Measurements from ENCODE around the gene IL19.

Gene IL19, protein sequence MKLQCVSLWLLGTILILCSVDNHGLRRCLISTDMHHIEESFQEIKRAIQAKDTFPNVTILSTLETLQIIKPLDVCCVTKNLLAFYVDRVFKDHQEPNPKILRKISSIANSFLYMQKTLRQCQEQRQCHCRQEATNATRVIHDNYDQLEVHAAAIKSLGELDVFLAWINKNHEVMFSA

DNA sequence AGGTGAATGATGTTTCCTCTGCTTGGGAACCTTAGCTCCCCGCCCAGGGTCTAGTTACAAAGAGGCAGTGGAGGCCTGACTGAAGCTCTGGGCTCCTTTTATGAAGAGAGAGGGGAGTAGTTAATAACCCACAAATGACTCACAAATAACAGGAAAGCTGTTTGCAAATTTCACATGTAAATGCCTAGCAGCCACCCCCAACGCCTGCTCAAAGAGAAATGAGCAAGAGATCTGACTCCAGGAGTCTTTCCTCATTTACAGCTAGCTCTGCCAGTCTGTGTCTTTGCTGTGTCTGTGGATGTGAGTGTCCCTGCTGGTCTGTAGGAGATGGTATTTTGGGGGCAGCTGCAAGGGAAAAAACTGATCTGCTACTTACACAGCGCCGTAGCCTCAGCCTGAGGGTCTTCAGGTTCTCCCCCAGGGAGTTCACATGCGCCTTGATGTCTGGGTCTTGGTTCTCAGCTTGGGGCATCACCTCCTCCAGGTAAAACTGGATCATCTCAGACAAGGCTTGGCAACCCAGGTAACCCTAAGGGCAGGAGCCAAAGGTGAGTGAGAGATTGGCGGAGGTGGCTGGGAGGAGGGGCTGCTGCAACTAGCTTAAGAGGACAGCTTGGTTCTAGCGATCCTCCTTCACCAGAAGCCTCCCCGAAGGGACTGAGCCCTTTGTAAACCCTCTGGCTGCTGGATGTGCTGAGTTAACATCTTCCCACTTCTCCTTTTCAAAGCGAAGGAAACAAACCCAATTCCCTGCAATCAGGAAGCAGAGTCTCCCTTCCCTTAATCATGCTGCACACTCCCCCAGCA is at the start of gene IL19:
Gene IL19 (plus strand): TSS at position 243 of the 807 bp plus-strand sequence. CDS start 65,890 bp downstream, outside the sequence.
- in situ Hi-C loops (cut with HindIII; ENCODE audit: low sequenced_read_pairs), result no loop called here

DNA sequence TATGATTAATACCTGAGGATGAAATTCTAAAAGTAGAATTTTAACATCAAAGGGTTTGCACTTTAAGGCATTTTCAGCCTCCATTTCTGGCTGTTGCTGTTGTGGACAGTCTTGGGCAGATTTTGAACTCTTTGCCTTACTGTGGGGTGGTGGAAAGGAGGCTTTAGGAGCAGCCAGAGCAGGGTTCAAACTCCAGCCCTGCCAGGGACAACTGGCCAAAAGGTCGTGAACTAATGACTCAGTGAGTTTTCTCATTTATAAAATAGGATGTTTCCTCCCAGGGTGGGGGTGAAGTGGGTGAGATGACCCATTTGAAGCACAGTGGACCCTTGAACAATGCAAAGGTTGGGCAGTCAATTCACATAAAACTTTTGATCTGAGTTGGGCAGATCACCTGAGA is 49.1 kb upstream of the IL19 start:
- in situ Hi-C loops (cut with HindIII; ENCODE audit: low sequenced_read_pairs), result no loop called here

DNA sequence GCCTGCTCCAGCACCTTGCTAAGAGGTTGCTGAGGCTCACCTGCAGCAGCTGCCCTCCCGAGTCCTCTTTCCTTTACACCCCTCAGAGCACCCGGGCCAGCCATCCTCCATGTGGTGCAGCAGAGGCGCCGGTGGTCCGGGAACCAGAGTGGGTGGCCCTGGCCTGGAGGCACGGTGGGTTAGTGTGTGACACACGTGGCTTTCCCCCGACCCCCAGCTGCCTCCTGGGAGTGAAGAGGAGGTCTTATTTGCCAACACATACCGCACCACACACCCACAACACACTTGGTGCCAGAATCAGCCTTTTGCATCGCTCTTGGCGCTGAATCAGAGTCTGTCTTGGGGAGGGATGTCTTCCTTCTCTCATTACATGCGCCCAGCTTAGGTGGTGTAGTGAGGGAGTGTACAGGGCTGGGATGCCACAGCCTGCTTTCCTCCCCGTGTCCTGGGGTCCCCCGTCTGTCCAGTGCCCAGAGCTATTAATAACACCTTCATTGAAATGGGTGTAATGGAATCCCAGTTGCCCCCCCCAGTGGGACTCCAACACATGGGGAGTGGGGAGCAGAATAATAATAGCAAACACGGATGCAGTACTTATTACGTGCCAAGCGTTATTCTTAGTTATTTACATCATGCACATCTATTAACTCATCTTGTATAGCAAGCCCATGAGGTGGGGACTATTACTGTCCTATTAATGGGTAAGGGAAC is 47.7 kb upstream of the IL19 start:
- in situ Hi-C loops (cut with HindIII; ENCODE audit: low sequenced_read_pairs), result no loop called here

DNA sequence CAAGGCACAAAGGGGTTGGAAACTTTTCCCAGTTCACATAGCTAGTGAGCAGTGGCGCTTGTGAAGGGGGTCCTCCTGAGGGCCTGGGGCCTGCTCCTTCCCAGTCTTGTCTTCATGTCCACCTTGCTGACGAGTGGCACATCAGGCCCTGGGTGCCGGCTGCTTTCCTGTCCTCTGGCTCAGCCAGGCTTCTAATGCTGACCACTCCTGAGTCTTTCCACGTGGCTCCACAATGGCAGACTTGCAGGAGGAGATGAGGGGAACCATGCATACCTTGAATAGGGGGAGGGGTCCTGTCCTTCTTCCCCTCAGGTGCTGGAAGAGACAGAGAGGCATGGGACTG is 47.1 kb upstream of the IL19 start:
- in situ Hi-C loops (cut with HindIII; ENCODE audit: low sequenced_read_pairs), result no loop called here

DNA sequence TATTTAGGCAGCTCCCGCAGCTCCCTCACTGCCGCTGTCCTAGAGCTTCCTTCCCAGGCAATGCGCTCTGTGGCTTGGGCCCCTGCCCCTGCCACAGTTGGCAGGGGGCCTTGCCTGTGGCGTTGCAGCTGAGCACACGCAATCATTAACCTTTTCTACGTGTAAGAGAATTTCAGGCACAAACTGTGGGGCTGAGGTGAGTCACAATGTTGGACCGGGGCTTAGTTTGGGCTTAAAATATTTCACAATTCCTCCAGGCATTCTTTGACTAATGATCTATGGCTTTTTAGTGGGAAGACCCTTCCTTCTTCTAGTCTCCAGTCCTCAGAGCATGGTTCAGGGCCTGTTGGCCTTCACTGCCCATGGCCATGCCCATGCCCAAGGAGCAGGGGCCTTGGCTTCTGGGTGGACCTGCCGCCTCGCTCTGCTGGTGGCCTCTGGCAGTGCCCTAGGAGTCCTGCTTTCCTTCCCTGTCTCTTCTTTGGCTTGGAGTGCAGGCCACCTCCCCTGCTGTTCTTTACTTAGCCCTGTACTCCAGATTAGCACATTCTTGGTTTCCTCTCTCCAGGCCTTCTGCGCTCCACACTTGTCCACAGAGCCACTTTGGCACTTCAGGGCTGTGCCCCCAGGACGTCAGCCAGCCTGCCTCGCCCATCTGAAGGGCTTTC is 46.6 kb upstream of the IL19 start:
- in situ Hi-C loops (cut with HindIII; ENCODE audit: low sequenced_read_pairs), result no loop called here

DNA sequence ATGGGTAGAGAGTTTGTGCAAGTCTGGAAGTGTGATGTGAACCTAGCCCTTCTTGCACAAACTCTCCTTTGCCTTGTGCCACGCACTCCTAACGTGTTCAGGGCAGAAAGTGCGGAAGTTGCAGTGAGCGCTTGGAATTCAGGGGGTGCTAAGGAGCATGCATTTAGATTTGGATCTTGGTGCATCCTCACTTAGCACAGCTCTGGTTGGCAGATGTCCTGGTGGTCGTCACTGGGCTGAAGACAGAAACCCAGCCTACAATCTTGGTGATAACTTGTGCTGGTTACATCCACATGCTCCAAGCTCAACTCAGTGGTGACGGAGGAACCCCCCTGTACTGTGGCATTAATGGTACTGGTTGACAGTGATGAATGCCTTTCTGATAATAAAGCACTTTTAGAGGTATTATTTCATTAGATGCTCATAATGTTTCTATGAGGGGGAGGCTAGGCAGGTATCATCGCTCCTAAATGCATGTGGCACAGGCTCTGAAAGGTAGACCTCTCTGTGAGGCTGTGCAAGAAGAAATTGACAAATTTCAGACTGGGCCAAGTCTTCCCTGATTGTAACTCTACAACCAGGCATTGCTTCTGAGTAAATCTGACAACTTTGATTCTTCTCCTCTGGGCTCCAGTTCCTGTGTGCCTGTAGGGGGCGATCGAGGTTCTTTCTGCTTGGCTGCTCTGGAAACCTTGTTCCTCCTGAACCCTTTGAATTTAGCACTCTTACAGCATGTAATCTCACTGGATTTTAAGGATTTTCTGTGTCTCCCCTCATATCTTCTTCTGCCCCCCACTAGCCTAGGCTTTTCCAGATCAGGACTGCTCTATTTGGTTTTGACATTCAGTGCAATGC is 45.2 kb upstream of the IL19 start:
- in situ Hi-C loops (cut with HindIII; ENCODE audit: low sequenced_read_pairs), result no loop called here

DNA sequence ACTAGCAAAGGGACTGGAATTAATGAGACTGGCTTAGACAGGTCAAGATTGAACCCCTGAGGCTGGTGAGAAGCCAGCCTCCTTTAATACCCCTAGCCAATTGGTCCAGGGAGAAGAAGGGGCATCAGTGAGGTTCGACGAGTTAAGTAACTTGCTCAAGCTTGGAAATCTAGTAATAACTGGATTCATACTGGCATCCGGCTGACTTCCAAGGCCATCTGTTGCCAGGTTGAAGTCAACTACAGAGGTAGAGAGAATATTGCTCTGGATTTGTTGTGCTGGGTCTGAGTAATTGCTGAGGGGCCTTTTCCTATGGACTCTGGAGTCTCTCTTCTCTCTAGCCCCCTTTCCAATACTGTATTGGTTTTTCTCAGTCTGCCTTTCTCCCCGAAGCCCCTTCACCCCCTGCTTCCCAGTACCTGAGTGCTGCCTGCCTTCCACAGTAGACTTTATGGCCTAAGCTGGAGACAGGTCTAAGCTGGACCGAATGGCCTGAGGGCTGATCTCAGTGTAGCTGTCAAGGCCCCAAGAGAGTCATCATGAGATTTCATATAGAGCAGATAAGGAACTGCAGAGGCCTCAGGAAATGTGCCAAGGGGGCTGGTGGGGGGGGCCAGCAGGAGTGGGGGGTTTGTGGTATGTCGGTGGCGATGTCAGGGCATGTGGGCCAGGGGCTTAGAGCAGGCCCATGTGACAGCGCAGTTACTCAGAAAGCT is 42.4 kb upstream of the IL19 start:
- in situ Hi-C loops (cut with HindIII; ENCODE audit: low sequenced_read_pairs), result no loop called here

DNA sequence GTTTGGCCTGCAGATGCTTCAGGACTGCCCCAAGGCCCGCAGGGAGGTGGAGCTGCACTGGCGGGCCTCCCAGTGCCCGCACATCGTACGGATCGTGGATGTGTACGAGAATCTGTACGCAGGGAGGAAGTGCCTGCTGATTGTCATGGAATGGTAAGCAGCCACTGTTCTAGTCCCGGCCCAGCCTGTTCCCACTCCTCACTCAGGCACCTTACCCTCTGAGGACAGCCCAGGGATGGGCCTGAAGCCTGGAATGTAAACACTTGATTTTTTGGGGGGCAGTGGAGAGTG is 41.9 kb upstream of the IL19 start:
- in situ Hi-C loops (cut with HindIII; ENCODE audit: low sequenced_read_pairs), result no loop called here

DNA sequence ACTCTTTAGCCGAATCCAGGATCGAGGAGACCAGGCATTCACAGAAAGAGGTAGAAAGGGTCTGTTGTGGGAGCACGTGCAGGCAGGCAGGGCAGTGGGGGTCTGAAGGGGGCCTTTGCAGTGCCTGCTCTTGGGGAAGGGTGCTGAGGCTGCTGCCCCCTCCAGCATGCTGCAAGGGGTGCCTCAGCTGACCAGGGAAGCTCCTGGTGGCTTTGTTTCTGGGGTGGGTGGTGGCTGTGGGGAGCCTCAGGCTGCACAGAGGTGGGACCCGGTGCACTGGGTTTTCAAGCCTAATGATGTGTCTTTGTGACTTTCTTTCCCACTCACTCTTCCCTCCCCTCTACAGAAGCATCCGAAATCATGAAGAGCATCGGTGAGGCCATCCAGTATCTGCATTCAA is 41.5 kb upstream of the IL19 start:
- in situ Hi-C loops (cut with HindIII; ENCODE audit: low sequenced_read_pairs), result no loop called here

DNA sequence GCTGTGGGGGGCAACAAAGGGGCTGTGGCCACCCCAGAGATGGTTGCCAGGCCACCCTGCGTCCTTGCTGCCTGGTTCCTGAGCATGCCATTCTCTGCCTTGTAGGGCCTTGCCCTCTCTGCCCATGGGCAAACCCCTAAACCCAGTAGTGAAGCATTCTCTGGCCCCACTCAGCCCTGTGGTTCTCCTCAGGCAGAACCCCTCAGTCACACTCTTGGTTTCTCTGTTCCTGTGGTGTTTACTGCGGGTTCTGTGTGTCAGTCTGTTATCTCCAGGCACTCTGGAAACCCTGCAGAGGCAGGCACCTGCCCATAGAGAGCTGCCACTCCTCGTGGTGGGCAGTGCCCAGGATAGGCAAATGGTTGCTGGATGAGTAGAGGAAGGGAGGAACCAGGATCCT is 41.1 kb upstream of the IL19 start:
- in situ Hi-C loops (cut with HindIII; ENCODE audit: low sequenced_read_pairs), result no loop called here

DNA sequence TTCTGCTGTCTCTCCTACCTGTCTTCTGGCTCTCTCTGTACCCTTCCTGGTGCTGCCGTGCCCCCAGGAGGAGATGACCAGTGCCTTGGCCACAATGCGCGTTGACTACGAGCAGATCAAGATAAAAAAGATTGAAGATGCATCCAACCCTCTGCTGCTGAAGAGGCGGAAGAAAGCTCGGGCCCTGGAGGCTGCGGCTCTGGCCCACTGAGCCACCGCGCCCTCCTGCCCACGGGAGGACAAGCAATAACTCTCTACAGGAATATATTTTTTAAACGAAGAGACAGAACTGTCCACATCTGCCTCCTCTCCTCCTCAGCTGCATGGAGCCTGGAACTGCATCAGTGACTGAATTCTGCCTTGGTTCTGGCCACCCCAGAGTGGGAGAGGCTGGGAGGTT is 38.1 kb upstream of the IL19 start:
- in situ Hi-C loops (cut with HindIII; ENCODE audit: low sequenced_read_pairs), result no loop called here

DNA sequence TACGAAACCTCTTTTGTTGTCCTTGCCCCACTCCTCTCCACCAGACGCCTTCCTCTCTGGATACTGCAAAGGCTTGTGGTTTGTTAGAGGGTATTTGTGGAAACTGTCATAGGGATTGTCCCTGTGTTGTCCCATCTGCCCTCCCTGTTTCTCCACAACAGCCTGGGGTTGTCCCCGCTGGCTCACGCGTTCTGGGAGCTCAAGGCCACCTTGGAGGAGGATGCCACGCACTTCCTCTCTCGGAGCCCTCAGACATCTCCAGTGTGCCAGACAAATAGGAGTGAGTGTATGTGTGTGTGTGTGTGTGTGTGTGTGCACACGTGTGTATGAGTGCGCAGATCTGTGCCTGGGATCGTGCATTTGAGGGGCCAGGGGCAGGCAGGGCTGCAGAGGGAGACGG is 37.6 kb upstream of the IL19 start:
- in situ Hi-C loops (cut with HindIII; ENCODE audit: low sequenced_read_pairs), result no loop called here

DNA sequence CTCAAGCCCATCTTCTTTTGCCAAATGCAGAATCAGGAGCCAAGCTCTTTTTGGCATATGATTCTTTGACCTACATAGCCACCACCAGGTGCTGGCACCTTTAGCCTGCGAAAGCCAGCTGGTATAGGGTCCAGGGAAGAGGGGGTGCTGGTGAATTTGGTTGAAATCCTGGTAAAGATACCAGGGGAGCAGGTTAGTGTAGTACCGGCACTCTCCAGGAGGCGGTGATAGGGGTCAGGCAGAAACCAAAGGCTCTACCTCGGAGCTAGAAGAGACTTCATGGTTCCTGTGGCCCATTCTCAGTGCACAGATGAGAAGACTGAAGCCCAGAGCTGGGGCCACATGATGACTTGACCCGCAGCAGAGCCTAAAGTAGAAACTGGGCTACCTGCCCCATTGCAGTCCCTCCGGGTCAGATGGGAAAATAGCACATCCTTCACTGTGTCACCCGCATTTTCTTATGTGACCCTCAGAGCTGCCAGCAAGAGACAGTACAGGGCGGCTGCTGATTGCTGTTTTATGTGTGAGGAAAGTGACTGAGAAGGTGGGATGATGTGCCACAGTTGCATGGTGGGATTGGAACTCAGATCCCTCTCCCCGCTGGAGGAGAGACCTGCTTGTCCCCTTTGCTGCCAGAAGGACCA is 36.0 kb upstream of the IL19 start:
- in situ Hi-C loops (cut with HindIII; ENCODE audit: low sequenced_read_pairs), result no loop called here

DNA sequence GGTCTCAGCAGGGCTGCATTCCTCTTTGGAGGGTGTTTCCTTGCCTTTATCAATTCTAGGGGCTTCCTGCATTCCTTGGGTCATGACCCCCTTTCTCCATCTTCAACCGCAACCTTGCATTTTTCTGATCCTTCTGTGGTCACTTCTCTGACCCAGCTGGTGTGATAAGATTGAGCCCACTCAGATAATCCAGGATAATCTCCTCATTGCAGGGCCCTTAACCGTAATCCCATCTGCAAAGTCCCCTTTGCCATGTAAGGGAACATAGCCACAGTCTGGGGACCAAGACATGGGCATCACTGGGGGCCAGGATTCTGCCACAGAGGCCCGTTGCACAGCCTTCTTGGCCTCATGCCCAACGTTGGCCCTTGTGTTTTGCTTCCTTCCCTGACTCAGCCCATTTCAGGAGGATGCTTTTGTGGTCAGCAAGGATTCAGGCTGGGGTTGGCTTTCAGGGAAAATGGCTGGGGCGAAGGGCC is 35.0 kb upstream of the IL19 start:
- in situ Hi-C loops (cut with HindIII; ENCODE audit: low sequenced_read_pairs), result no loop called here

DNA sequence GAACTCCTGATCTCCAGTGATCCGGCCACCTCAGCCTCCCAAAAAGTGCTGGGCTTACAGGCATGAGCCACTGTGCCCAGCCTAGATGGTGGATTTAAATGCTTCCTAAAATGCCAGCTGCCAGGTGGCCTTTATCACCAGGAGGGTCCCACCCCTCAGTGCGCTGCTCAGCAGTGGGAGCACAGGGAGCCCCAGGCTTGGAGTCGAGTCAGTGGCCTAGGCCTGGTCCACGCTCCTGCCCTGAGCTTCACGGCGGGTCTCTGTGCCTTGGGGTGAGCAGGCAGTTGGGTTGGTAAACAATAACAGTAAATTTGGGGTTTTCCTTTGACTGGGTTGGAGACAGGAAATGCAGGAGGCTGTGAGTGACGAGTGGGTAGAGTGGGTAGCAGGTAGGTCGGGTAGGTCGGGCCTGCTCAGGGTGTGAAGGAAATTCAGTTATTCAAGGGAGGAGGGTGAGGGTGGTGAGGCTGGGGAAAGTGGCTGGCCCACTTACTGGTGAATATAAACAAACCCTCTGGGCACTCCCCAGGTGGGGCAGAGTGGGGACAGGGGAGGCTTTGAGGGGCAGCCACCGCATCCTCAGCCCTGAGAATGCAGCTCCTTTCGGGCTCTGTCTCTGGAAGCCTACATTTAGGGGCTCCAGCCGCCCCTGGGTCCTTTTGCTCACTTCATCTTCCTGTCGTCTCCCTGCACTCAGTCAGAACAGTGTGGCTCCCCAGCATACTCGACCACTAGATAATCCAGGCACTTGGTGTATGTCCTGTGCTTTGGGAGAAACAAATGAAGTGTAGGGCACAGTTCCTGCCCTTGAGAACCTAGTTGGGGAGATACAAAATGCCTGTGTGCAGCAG is 33.5 kb upstream of the IL19 start:
- in situ Hi-C loops (cut with HindIII; ENCODE audit: low sequenced_read_pairs), result no loop called here

DNA sequence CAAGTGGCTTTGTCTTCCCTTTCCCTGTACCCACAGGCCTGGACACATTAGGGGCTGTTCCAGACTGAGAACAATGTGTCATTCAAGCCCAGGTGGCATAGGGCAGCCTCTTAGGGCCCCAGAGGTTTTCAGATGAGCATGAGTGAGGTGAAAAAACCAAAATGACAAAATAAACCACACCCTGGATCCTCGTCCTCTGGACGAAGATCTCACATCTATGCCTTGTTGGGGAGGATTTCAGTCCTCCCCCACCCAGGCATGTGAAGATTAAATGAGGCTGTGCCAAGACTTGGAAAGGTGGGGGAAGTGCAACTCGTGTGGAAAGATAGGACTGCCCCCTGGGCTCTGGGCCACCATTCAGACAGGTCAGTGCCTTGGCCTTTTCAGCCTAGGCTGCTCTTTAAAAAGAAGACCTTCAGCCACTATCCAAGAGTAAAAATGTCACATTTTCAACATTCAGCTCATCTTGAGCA is 32.8 kb upstream of the IL19 start:
- in situ Hi-C loops (cut with HindIII; ENCODE audit: low sequenced_read_pairs), result no loop called here

DNA sequence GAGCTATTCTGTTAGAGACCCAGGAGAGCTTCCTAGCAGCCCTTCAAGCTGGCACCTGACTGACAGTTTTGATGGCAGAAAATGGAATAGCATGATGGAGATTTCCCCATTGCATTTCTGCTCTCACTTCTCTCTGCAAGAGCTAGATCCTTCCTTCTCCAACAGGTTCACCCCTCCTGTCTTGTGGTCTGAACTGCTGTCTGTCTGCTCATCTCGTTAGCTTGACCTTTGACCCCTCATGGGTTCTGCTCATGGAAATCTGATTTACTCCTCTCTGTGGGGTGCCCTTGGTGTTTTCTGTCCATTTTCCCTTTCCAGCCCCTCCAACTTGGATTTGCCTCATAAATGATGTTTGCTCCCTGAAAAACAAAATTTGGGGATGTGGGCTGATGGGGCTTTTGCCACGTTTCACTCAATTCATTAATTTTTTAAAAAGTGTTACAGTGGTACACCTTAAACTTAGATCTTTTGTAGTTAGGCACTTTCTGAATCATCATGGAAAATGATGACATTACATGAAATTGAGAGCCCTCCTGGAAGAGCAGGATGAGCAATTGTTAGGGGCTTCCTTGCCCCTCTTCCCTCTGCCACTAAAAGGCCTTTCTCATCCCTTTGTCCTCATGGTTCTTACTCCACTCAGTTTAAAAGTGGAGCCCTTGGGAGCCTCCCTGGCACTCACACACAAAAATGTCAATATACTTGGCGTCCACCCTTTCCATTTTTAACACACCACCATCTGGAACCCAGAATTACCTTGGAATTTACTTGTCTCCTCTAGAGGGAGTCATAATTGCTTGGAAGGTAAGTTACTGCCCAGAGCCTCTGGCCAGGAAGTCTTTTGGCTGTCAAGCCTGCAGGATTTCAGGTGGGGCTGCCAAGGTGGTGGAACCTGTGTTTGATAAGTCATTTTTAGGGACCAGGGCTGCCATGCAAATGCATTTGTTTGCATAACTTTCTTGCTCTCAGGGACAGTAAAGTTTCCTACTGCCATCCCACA is 31.9 kb upstream of the IL19 start:
- in situ Hi-C loops (cut with HindIII; ENCODE audit: low sequenced_read_pairs), result no loop called here
